GM12865 (cell line): Measurements from ENCODE around the gene EXOC6.

Experiments
- DNase-seq: peaks from one replicate; pipeline ENCODE4 v3.0.0; 2010; ENCODE audit warnings: low read depth
- H3K4me3 ChIP-seq: 2 replicates; pipeline ENCODE4 v1.5.1; 2011; ENCODE audit warnings: mild to moderate bottlenecking, low read depth, low read length, control low read depth
- CTCF ChIP-seq: IDR thresholded peaks from 2 replicates; pipeline ENCODE4 v1.5.1; 2011; ENCODE audit warnings: low read length, control low read depth, low read depth, inconsistent platforms; ENCODE audit not compliant: insufficient read depth; ENCODE audit errors: missing control alignments

EXOC6 gene

GRCh38 chr10:92880233-92880861 lies 32.0 kb downstream of the EXOC6 start:
- no peak overlapping the region for H3K4me3 ChIP-seq
- TF ChIP-seq CTCF, result peak; percentile 26
- DNase-seq, result peak; percentile 50

GRCh38 chr10:92880917-92881316 lies 32.6 kb downstream of the EXOC6 start:
- DNase-seq, result no peak
- no peak for TF ChIP-seq CTCF
- H3K4me3 ChIP-seq, result no peak overlapping the region

GRCh38 chr10:92886334-92886961 lies 38.1 kb downstream of the EXOC6 start:
- TF ChIP-seq CTCF, result no peak
- DNase-seq, result no peak
- no peak overlapping the region for H3K4me3 ChIP-seq

GRCh38 chr10:92890471-92890870 lies 42.2 kb downstream of the EXOC6 start:
- no peak for TF ChIP-seq CTCF
- H3K4me3 ChIP-seq, result no peak overlapping the region
- DNase-seq, result no peak

- no peak overlapping the region for H3K4me3 ChIP-seq
- no peak for TF ChIP-seq CTCF
- no peak for DNase-seq
Observed at GRCh38 chr10:92891885-92892690, 43.8 kb downstream of the EXOC6 start.

GRCh38 chr10:92892691-92893054 lies 44.4 kb downstream of the EXOC6 start:
- no peak for TF ChIP-seq CTCF

More at GRCh38 chr10:92892691-92893054, 44.4 kb downstream of the EXOC6 start:
- DNase-seq, result no peak
- no peak overlapping the region for H3K4me3 ChIP-seq
